HG03066 (cell line): ENCODE measurements around the gene OR2J1.
"Not testable (repeated sequence)": the region's sequence is repeated elsewhere in the genome, so short reads cannot be mapped to it uniquely, and the experiment has no call there.

Experiments used
- ATAC-seq: cut with Tn5 transposase; IDR thresholded peaks from one replicate; pipeline ENCODE4 v1.9.1; 2021; ENCODE audit warnings: low read depth; ENCODE audit not compliant: unreplicated experiment

OR2J1 gene

GRCh38 chr6:29099190-29099589 lies at the start of gene OR2J1:
Gene OR2J1, plus strand, starts transcription at chr6:29099490. Its CDS starts 1,453 bp downstream, at chr6:29100943.
- ATAC-seq: no peak

GRCh38 chr6:29051680-29052079 lies 47.6 kb upstream of the OR2J1 start:
- no peak for ATAC-seq

GRCh38 chr6:29071831-29072723 lies 27.2 kb upstream of the OR2J1 start:
- ATAC-seq: no peak

- no peak for ATAC-seq
Observed at GRCh38 chr6:29079203-29079602, 20.1 kb upstream of the OR2J1 start.

- ATAC-seq: no peak
Observed at GRCh38 chr6:29081312-29081711, 18.0 kb upstream of the OR2J1 start.

- no peak for ATAC-seq
Observed at GRCh38 chr6:29082457-29082856, 16.8 kb upstream of the OR2J1 start.

GRCh38 chr6:29087213-29087612 lies 12.1 kb upstream of the OR2J1 start, which contains the start of gene OR2B3:
Gene OR2B3, minus strand, starts transcription at chr6:29087313. Its CDS starts 65 bp downstream, at chr6:29087248.
- no peak for ATAC-seq

GRCh38 chr6:29092957-29093356 lies 6.3 kb upstream of the OR2J1 start:
- no peak for ATAC-seq

GRCh38 chr6:29097803-29098202 lies 1.5 kb upstream of the OR2J1 start:
- no peak for ATAC-seq

- no peak for ATAC-seq
Observed at GRCh38 chr6:29107758-29108157, 8.5 kb downstream of the OR2J1 start, which contains the start of gene OR2J3. Gene OR2J3, plus strand, starts transcription at chr6:29108058. Its CDS starts 3,833 bp downstream, at chr6:29111891.

- ATAC-seq: no peak
Observed at GRCh38 chr6:29112135-29112534, 12.8 kb downstream of the OR2J1 start.

GRCh38 chr6:29114964-29115363 lies 15.7 kb downstream of the OR2J1 start:
- not testable (repeated sequence) for ATAC-seq

- ATAC-seq: no peak
Observed at GRCh38 chr6:29129326-29130012, 30.2 kb downstream of the OR2J1 start.

GRCh38 chr6:29130644-29131043 lies 31.4 kb downstream of the OR2J1 start:
- no peak for ATAC-seq

- ATAC-seq: no peak
Observed at GRCh38 chr6:29131691-29132090, 32.4 kb downstream of the OR2J1 start.

- no peak for ATAC-seq
Observed at GRCh38 chr6:29137724-29138123, 38.4 kb downstream of the OR2J1 start.

GRCh38 chr6:29141606-29142005 lies 42.3 kb downstream of the OR2J1 start:
- ATAC-seq: no peak

- no peak for ATAC-seq
Observed at GRCh38 chr6:29142309-29142708, 43.0 kb downstream of the OR2J1 start.

- no peak for ATAC-seq
Observed at GRCh38 chr6:29146179-29146578, 46.9 kb downstream of the OR2J1 start.

- no peak for ATAC-seq
Observed at GRCh38 chr6:29147074-29147473, 47.8 kb downstream of the OR2J1 start.

GRCh38 chr6:29149444-29149843 lies 50.2 kb downstream of the OR2J1 start:
- ATAC-seq: not testable (repeated sequence)
